Hepatocyte (in vitro differentiated cells): ENCODE measurements around the gene SLC9B2. TPM values are rescaled to one million over a fixed set of nuclear protein-coding genes. Genes with fewer than 3 reads are reported as not detected.

Source experiments
- DNase-seq: peaks from one replicate; pipeline ENCODE4 v3.0.0-alpha.2; 2016; ENCODE audit warnings: low spot score
- H2AFZ ChIP-seq: fragments of 200-600 bp; sonication (generic); 2 replicates; pipeline ENCODE4 v1.6.0; 2016; ENCODE audit warnings: antibody characterized with exemption, mild to moderate bottlenecking
- H3K27ac ChIP-seq: fragments of 200-600 bp; sonication (generic); 2 replicates; pipeline ENCODE4 v1.5.1; 2016; ENCODE audit warnings: mild to moderate bottlenecking
- H3K27me3 ChIP-seq: fragments of 200-600 bp; sonication (generic); 2 replicates; pipeline ENCODE4 v1.6.1; 2016
- H3K36me3 ChIP-seq: fragments of 200-600 bp; sonication (generic); replicated peaks from 2 replicates; pipeline ENCODE4 v1.5.1; 2016; ENCODE audit warnings: low read depth; ENCODE audit not compliant: insufficient read depth
- H3K4me1 ChIP-seq: fragments of 200-600 bp; sonication (generic); 2 replicates; pipeline ENCODE4 v1.5.1; 2016; ENCODE audit warnings: mild to moderate bottlenecking, moderate library complexity; ENCODE audit not compliant: insufficient read depth
- H3K4me2 ChIP-seq: fragments of 200-600 bp; sonication (generic); 2 replicates; pipeline ENCODE4 v1.6.0; 2016
- H3K4me3 ChIP-seq: fragments of 200-600 bp; sonication (generic); 2 replicates; pipeline ENCODE4 v1.5.1; 2016; ENCODE audit warnings: mild to moderate bottlenecking
- H3K79me2 ChIP-seq: fragments of 200-600 bp; sonication (generic); 2 replicates; pipeline ENCODE4 v1.6.0; 2017; ENCODE audit warnings: mild to moderate bottlenecking
- H3K9me2 ChIP-seq: fragments of 200-600 bp; sonication (generic); replicated peaks from 2 replicates; pipeline ENCODE4 v1.6.0; 2017; ENCODE audit warnings: mild to moderate bottlenecking; ENCODE audit not compliant: insufficient read depth
- H3K9me3 ChIP-seq: fragments of 200-600 bp; sonication (generic); 2 replicates; pipeline ENCODE4 v1.5.1; 2016; ENCODE audit warnings: low read depth, mild to moderate bottlenecking
- H4K20me1 ChIP-seq: fragments of 200-600 bp; sonication (generic); 2 replicates; pipeline ENCODE4 v1.6.0; 2016; ENCODE audit warnings: mild to moderate bottlenecking; ENCODE audit not compliant: insufficient read depth, poor library complexity, severe bottlenecking
- CTCF ChIP-seq: fragments of 200-600 bp; sonication (generic); IDR thresholded peaks from 2 replicates; pipeline ENCODE4 v1.5.1; 2016; ENCODE audit warnings: antibody characterized with exemption, mild to moderate bottlenecking; ENCODE audit not compliant: poor library complexity
- EZH2 ChIP-seq: fragments of 200-600 bp; sonication (generic); IDR thresholded peaks from 2 replicates; pipeline ENCODE4 v1.6.1; 2016; ENCODE audit warnings: antibody characterized with exemption, mild to moderate bottlenecking, borderline replicate concordance
- EZH2phosphoT487 ChIP-seq: fragments of 200-600 bp; sonication (generic); IDR thresholded peaks from one replicate; pipeline ENCODE4 v1.6.1; 2018; ENCODE audit warnings: antibody characterized with exemption, mild to moderate bottlenecking, low read depth, moderate library complexity; ENCODE audit not compliant: unreplicated experiment, severe bottlenecking
- WGBS: methylation state at CpG from one replicate; pipeline ENCODE4 v1.1.6; 2016; ENCODE audit warnings: low lambda C conversion rate; ENCODE audit errors: missing lambda C conversion rate; 5-methylcytosine and 5-hydroxymethylcytosine counted together
- polyA plus RNA-seq: library from polyadenylated mRNA; unstranded; fragments of >200 nt; fragmentation: Nextera tagmentation; extraction: Ambion mirVana; gene quantifications from 2 replicates; pipeline ENCODE4 v1.2.1, GENCODE V29; 2016
- total RNA-seq: library from RNA; depleted of rRNA; stranded (reverse); fragments of >200 nt; gene quantifications from 2 replicates; pipeline ENCODE4 v1.2.3, GENCODE V29; 2014

The SLC9B2 gene
- total and polyA plus RNA-seq, 2 experiments from 2014 or later: 13.8 to 20.5 TPM

DNA sequence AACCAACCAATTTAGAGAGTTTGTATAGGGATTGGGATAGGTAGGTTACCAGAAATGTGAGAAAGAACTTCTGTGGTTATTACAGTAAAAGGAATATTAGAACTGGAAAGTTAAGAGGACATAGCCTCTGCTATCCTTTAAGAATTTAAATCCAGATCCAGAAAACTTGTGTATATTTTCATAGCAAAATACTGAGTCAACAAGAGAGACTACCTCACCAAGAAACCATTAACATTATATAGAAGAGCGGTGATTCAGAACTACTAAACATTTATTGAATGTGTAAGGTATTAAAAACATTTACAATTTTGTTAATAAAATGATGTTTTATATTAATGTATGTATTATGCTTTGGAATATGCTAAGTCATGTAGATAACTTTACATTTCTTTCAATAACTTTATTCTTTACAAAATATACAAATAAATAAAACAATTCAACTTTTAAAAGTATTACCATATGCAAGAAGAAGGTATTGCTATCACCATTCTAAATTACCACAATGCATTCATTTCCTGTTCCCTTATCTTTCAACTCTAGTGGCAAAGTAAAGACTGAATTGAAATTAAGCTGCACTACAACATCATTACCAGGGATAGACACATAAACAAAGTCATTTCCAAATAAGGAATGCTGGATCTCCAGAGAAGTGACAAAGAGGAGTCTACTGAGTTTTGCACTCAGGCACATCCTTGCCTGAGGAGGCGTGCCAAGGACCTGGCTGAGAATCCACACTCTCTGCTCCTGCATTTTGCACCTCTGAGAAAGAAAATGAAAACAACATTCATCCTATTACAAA is 29.2 kb upstream of the SLC9B2 start:
- Histone ChIP-seq H3K79me2 (no peaks in the 10 kb centered on the region), H3K9me2 (no peaks in the 10 kb centered on the region), H4K20me1 (no peaks in the 10 kb centered on the region), H3K4me3 (no peak overlapping the region), H3K4me1 (no peaks in the 10 kb centered on the region), H3K9me3 (no peaks in the 10 kb centered on the region), H3K27me3 (no peaks in the 10 kb centered on the region), H3K4me2 (no peak overlapping the region), H3K27ac (no peak overlapping the region), H3K36me3 (no peaks in the 10 kb centered on the region), H2AFZ (no peak overlapping the region)
- 97% methylated on average over 2 of the region's 2 CpGs for WGBS
- no peak for DNase-seq
- TF ChIP-seq CTCF (no peak), EZH2phosphoT487 (no peak), EZH2 (no peak)

GRCh38 chr4:103104886-103105285 is 28.3 kb upstream of the SLC9B2 start:
- TF ChIP-seq EZH2 (no peak), EZH2phosphoT487 (no peak), CTCF (no peak)
- Histone ChIP-seq H3K36me3 (no peaks in the 10 kb centered on the region), H2AFZ (no peak overlapping the region), H3K27me3 (no peaks in the 10 kb centered on the region), H3K9me3 (no peaks in the 10 kb centered on the region), H3K4me1 (no peaks in the 10 kb centered on the region), H4K20me1 (no peaks in the 10 kb centered on the region), H3K4me2 (no peak overlapping the region), H3K4me3 (no peak overlapping the region), H3K79me2 (no peaks in the 10 kb centered on the region), H3K27ac (no peak overlapping the region), H3K9me2 (no peaks in the 10 kb centered on the region)
- DNase-seq: no peak
- 89% methylated on average over 3 of the region's 3 CpGs for WGBS

GRCh38 chr4:103100691-103101090 is 24.1 kb upstream of the SLC9B2 start:
- Histone ChIP-seq H3K27me3 (no peaks in the 10 kb centered on the region), H3K27ac (no peak overlapping the region), H3K36me3 (no peaks in the 10 kb centered on the region), H3K79me2 (peaks cover 30% of the 10 kb centered on the region), H3K9me2 (no peaks in the 10 kb centered on the region), H2AFZ (no peak overlapping the region), H3K4me1 (peaks cover 15% of the 10 kb centered on the region), H3K4me2 (no peak overlapping the region), H4K20me1 (no peaks in the 10 kb centered on the region), H3K4me3 (no peak overlapping the region), H3K9me3 (no peaks in the 10 kb centered on the region)
- no peak for DNase-seq
- WGBS: 40% methylated on average over 5 of the region's 5 CpGs
- TF ChIP-seq EZH2phosphoT487 (no peak), EZH2 (no peak), CTCF (no peak)
